ENCODE measurements around the gene CALCA. TPM values are rescaled to one million over a fixed set of nuclear protein-coding genes. Genes with fewer than 3 reads are reported as not detected.

CALCA gene
- total RNA-seq, 3 donors from 2014 or later = not detected

DNA sequence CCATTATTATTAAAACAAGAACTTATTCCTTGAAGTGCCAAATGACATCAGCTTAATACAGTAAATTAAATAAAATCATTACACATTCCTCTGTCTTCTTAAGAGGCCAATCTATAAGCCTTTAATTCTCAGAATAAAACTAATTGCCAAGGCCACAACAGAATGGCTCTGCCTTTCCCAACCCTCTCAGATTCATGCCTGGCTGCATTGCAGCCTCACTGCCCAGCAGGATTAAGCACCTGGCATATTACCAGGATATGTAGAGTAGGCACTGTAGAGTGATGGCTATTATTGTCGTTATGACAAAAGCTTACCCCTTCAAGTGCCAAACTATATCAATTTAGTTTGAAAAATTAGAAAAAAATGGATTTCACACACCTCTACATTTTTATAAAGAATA is 9.4 kb upstream of the CALCA start:
- Histone ChIP-seq H3K27ac (no peak overlapping the region), H3K4me3 (no peak overlapping the region), H3K4me1 (no peaks in the 10 kb centered on the region), H3K27me3 (peaks cover 0 to 7% of the 10 kb centered on the region in 2 donors), H3K9me3 (no peaks in the 10 kb centered on the region), H3K36me3 (no peaks in the 10 kb centered on the region)
- intact Hi-C loops (cut with DNase I; ENCODE audit: low total_unique reads) = no loop called here
- no peak for DNase-seq (ENCODE audit: low spot score in 2 of 2)
- TF ChIP-seq POLR2AphosphoS5 (IDR thresholded peaks at IDR 0.05) = no peak
- no peak for TF ChIP-seq POLR2A (IDR thresholded peaks at IDR 0.05)

DNA sequence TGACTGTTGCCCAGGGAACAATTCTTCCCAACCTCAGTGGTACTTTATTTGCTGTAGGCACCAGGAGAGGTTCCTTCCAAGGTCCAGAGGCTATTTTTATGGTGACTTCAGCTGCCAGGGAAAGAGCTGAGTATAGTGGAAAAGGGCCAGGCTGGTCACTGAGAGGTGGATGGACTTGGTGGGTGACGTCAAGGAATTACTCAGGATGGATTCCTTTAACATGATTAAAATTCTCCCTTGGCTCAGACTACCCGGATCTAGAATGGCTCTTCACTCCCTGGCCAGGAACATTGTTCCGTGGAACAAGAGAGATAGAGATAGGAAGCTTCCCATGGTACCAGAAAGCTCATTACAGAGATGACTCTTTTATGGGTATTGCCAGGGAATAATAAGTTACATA is 8.7 kb upstream of the CALCA start:
- H3K4me3 ChIP-seq = no peak overlapping the region
- no peaks in the 10 kb centered on the region for H3K36me3 ChIP-seq
- H3K9me3 ChIP-seq = no peaks in the 10 kb centered on the region
- H3K4me1 ChIP-seq = no peaks in the 10 kb centered on the region
- no peak for TF ChIP-seq POLR2AphosphoS5 (IDR thresholded peaks at IDR 0.05)
- no peak for TF ChIP-seq POLR2A (IDR thresholded peaks at IDR 0.05)
- TF ChIP-seq, protein P1, sequence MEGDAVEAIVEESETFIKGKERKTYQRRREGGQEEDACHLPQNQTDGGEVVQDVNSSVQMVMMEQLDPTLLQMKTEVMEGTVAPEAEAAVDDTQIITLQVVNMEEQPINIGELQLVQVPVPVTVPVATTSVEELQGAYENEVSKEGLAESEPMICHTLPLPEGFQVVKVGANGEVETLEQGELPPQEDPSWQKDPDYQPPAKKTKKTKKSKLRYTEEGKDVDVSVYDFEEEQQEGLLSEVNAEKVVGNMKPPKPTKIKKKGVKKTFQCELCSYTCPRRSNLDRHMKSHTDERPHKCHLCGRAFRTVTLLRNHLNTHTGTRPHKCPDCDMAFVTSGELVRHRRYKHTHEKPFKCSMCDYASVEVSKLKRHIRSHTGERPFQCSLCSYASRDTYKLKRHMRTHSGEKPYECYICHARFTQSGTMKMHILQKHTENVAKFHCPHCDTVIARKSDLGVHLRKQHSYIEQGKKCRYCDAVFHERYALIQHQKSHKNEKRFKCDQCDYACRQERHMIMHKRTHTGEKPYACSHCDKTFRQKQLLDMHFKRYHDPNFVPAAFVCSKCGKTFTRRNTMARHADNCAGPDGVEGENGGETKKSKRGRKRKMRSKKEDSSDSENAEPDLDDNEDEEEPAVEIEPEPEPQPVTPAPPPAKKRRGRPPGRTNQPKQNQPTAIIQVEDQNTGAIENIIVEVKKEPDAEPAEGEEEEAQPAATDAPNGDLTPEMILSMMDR (IDR thresholded peaks at IDR 0.05) = no peak
- H3K27me3 ChIP-seq = peaks cover 0 to 13% of the 10 kb centered on the region in 2 donors
- intact Hi-C loops (cut with DNase I; ENCODE audit: low total_unique reads) = no loop called here
- H3K27ac ChIP-seq = no peak overlapping the region
- DNase-seq (ENCODE audit: low spot score in 2 of 2) = no peak

DNA sequence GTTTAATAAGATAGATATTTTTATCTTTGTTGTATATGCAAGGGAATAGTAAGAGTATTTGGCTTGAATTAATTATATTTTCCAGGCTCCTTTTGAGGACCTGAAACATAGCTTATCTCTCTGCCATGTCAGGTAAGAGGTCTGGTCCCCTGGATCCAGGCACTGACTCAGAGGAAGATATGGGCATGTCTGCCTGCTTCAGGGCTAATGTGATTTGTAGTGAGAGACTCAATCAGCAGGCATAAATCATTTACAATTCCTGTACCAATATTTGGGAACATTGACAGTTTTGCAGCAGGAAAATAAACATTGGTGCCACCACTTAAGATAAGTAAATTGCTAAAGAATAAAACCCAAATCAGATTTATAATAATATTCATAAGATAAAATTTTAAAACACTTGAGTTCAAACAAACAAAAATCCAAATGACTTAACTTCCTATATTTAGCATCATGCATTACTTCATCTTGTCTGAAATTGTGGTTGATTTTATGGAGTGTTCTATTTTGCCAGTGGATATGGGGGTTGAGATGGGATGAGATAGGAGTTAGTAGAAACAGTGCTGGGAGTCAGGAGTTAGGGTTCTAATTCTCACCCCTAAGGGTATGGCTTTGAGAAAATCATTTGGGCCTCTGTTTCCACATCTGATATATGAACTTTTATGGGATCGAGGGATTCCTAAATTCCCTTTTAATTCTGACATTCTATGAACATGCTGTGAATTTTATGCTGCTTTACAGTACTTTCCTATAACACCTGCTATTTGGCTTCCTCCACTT is 5.1 kb upstream of the CALCA start:
- peaks cover 0 to 45% of the 10 kb centered on the region in 2 donors for H3K27me3 ChIP-seq
- no peak overlapping the region for H3K4me3 ChIP-seq
- H3K27ac ChIP-seq = no peak overlapping the region
- TF ChIP-seq, protein P1 (IDR thresholded peaks at IDR 0.05) = no peak
- TF ChIP-seq POLR2AphosphoS5 (IDR thresholded peaks at IDR 0.05) (no peak), POLR2A (IDR thresholded peaks at IDR 0.05) (no peak)
- DNase-seq (ENCODE audit: low spot score in 2 of 2) = no peak
- no peaks in the 10 kb centered on the region for H3K36me3 ChIP-seq
- H3K9me3 ChIP-seq = no peaks in the 10 kb centered on the region
- intact Hi-C loops (cut with DNase I; ENCODE audit: low total_unique reads) = no loop called here
- H3K4me1 ChIP-seq = peaks cover 0 to 4% of the 10 kb centered on the region in 2 donors

DNA sequence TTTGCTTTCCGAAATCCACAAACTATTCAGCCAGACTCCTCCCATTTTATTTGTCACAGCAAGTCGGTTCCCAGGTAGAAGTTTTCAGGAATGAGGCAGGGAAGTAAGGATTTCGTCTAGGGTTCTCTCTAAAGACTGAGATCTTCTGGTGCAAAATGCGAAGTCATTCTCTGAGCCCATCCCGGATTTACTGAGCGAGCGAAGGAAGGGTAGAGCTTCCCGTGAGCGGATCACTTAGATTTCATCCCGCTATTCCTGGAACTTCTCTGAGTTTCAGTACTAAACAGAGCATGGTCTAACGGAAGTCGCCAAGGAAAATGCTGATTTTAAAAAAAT is 3.1 kb upstream of the CALCA start:
- Histone ChIP-seq H3K9me3 (no peaks in the 10 kb centered on the region), H3K4me1 (peaks cover 0 to 4% of the 10 kb centered on the region in 2 donors), H3K4me3 (no peak overlapping the region), H3K27me3 (peaks cover 0 to 62% of the 10 kb centered on the region in 2 donors), H3K36me3 (no peaks in the 10 kb centered on the region), H3K27ac (no peak overlapping the region)
- DNase-seq (ENCODE audit: low spot score in 2 of 2) = no peak
- TF ChIP-seq, protein P1 (IDR thresholded peaks at IDR 0.05) = no peak
- TF ChIP-seq POLR2A (IDR thresholded peaks at IDR 0.05) = no peak
- TF ChIP-seq POLR2AphosphoS5 (IDR thresholded peaks at IDR 0.05) = no peak
- intact Hi-C loops (cut with DNase I; ENCODE audit: low total_unique reads) = no loop called here

DNA sequence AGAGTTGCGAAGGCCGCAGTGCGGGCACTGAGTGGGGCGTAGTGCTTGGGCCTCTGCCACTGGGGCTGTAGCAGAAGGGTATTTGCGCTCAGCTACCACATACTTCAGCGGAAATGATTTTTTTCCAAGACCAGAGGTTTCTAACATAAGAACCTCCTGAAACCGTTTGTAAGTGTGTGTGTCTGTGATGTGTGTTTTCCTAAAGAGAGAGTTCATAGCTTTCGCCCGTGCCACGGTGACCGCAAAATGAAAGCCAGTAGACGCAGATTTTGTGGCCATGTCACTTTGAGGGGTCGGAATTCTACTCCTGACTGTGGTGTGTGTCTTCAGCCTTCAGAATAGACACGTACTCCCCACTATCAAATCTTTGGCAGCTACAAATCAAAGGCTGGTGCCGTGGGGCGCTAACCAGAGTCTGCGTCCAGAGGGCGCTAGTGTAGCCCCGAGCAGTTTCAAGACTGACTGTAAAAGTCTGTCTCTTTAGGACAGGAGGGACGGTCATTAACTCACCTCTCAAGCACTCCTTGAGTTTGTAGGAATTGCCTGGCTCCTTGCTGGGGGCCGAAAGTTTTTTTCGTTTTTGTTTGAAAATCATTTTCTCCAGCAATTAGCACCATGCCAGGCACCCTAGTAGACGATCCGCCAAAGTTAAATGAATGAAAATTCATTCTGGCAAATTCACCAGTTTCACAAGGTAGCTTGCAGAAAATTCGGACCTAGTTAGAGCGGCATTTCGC is 2.5 kb upstream of the CALCA start:
- TF ChIP-seq POLR2A (IDR thresholded peaks at IDR 0.05) = no peak
- TF ChIP-seq, protein P1 (IDR thresholded peaks at IDR 0.05) = no peak
- TF ChIP-seq POLR2AphosphoS5 (IDR thresholded peaks at IDR 0.05) = no peak
- no peak for DNase-seq (ENCODE audit: low spot score in 2 of 2)
- Histone ChIP-seq H3K4me1 (peaks cover 0 to 4% of the 10 kb centered on the region in 2 donors), H3K27ac (no peak overlapping the region), H3K27me3 (peaks cover 0 to 67% of the 10 kb centered on the region in 2 donors), H3K9me3 (no peaks in the 10 kb centered on the region), H3K36me3 (no peaks in the 10 kb centered on the region), H3K4me3 (peak overlapping the region in 2 of 3 donors; percentile 0 to 47)
- intact Hi-C loops (cut with DNase I; ENCODE audit: low total_unique reads) = no loop called here

All from breast epithelium (tissue), 4 donors.